HG03039 (cell line): Measurements from ENCODE around the gene GSTM2.

ENCODE experiments used
- ATAC-seq: cut with Tn5 transposase; IDR thresholded peaks from one replicate; pipeline ENCODE4 v1.9.1; 2021; ENCODE audit warnings: mild to moderate bottlenecking, moderate library complexity; ENCODE audit not compliant: unreplicated experiment

Gene GSTM2

DNA sequence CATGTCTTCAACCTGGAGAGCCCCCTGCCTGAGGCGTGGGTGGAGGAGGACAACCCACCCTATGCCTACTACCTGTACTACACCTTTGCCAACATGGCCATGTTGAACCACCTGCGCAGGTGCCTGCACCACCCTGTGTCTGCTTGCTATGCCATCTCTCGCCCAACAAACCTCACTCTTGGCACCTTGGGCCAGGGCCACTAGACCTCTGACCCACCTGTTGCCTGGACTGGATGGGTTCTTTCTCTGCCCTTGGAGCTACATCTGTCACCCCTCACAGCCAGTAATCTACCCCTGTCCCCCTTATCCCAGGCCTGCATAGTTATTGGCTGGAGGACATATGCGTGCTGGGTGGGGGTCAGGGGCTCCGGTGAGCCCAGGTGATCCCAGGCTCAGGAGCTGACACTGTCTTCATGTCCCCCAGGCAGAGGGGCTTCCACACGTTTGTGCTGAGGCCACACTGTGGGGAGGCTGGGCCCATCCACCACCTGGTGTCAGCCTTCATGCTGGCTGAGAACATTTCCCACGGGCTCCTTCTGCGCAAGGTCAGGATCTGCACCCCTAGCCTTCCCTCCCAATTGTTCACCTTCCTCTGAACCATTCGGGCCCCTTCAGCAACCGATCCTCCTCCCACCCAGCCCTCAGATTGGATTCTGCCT lies 38.4 kb upstream of the GSTM2 start:
- no peak for ATAC-seq

DNA sequence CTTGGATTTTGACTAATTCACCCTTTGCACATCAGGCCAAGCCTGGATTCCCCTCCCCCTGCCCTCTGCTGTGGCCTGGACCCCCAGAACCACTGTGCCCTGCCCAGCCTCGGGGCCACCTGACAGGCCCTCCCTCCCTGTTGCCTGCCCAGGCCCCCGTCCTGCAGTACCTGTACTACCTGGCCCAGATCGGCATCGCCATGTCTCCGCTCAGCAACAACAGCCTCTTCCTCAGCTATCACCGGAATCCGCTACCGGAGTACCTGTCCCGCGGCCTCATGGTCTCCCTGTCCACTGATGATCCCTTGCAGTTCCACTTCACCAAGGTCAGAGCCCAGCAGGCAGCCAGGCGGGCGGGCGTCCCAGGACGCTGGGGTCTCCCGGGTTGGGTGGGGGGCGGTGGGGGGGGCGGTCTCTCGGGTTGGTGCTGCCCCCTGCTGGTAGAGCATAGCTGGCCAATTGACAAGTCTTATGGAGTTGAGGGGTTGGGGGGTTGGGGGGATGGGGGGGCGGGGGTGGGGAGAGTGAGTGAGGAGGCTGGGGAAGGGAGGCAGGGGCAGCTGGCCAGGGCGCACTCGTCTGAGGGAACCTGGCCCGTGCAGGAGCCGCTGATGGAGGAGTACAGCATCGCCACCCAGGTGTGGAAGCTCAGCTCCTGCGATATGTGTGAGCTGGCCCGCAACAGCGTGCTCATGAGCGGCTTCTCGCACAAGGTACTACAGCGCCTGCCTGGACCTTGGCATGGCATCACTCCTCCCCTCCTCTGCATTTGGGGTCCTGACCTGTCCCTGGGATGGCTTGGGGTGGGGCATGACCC lies 37.6 kb upstream of the GSTM2 start:
- ATAC-seq: no peak

DNA sequence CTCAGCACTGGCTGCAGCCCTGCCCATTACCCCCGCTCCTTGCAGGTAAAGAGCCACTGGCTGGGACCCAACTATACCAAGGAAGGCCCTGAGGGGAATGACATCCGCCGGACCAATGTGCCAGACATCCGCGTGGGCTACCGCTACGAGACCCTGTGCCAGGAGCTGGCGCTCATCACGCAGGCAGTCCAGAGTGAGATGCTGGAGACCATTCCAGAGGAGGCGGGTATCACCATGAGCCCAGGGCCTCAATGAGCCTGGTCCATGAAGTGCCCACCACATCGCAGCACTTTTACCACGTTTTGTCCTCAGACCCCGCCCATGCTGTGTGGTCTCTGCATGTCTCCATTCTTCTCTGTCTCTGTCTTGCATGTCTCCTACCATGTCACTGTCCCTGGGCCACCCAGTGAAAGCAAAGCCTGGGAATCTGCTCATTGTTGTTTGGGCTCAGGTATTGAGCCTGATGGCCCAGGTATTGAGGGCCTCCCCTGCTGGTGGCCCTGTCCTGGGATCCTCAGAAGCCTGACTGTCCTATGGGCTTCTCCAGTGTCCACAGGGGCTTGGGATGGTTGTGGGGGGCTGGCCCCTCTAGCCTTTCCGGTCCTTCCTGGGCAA lies 36.9 kb upstream of the GSTM2 start:
- no peak for ATAC-seq

DNA sequence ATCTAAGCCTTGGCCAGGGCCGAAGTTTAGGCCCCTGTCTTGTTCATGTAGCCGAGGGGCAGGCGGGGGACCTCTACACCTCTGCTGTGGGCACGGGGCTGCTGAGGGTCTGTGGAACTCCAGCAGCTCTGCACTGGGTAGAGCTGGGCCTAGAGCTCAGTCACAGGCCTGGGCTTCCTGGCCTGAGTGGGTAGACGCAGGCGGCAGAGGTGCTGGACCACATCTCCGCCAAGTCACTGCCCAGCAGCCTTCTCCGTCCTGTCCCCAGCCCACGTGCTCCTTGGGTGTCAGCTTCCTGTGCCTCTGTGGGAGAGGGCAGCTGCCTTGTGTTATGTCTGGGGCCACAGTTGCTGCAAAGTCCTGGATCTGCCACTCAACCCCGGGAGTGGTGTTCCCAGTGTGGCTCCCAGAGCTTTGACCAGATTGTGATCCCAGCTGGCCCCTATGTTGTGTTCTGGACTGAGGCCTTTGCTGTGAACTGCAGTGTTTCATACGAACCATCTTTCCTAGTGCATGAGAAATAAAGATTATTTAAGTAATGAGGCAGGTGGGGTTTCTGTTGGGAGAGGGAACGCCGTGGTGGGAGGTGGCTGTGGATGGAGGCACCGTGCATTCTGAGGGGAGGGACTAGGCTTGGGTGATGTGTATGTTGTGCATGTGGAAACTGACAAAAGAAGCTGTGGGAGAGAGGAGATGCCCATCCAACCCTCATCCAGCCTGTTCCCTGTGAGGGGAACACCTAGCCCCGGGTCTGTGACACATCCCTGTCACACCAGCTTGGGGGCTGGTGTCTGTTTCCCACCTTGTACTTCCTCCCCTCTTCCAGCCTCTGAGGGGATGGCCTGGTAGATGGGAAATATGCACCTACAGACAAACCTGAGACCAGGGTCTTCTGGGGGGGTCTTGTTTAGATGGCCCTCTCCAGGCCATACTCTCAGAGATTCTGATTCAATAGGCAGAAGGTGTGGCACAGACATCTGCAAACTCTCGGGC lies 36.0 kb upstream of the GSTM2 start:
- no peak for ATAC-seq

DNA sequence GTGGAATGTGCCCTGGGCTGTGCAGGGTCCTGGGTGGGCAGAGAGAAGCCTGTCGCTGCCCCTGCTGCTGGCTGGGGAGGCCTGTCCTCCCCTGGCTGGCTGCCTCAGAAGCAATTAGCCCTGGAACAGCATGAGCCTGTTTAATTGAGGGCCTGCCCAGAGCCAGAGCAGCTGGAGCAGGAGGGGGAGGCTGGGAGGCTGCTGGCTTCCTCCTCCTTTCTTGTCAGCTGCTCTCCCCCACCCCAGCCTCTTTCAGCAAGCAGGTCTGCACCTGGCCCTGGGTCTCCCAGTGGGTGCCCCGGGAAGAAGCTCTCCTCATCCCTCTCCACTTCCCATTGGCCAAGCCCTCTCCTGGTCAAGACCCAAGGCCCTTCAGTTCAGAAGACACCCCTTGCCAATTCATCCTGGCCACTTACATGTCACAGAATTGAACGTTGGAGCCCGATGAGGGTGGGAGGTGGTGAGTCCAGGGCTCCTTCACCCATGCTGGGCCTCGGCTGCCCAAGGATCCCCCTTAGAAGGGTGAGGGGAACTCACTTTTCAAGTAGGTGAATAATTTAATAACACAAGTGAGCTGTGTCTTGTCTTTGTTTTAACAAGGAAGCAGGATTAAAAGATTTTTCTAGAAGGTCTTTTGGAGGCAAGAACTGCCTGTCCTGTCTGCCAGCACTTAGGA lies 35.0 kb upstream of the GSTM2 start:
- no peak for ATAC-seq

DNA sequence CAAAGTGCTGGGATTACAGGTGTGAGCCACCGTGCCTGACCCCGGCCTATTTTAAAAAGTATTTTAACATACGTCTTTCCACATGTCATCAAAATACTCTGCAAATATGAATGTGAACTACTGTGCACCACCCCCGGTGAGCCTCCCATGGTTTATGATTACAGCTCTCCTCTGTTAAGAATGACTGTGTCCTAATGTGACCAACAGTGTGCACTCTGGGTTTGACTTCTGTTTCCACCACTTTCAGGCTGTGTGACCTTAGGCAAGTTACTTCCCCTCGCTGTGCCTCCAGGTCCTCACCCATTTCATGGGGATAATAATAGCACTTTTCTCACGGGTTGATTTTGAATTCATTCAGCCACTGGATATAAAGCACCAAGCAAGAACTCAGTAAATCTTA lies 33.6 kb upstream of the GSTM2 start:
- no peak for ATAC-seq

DNA sequence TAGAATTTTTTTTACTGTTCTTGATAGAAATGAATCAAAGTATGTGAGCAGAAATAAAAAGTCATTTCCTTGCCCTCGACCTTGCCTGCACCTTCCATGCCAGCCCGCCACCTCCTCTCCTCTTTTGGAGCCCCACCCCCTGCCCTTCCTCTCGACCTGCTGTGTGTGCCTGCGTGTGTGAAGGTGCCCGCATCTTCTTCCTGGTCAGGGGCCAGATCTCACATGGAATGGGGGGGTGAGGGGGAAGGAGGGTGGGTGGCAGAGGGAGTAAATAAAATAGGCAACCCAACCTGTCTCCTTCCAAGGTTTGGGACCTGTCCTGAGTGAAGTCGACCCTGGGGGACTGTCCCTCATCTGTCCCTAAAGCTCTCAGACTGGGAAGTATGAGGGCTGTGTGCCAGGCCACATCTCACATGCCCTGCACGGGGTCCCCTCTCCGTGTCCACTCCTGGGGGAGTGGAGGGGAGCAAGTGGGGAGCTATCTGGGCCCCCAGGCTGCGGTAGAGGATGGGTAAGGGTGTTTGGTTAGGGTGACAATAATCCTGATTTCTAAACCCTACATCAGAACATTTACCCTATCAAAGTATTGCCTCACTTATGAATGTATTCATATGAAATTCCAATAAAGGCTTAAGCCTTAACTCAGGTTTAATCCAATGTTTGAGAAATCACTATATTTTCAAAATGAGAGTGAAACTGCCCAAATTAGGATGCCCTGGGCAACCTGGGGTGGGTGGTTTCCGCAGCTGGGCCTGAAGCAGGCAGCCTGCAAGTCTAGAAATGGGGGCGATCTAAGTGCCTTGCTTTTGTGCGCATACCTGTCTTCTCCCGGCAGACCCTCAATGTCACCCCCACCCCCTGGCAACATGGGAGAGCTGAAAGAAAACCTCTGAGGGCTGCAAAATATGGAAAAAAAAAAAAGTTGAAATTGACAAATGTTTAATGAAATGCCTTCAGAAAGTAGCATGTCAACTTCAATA lies 32.8 kb upstream of the GSTM2 start:
- ATAC-seq: no peak

DNA sequence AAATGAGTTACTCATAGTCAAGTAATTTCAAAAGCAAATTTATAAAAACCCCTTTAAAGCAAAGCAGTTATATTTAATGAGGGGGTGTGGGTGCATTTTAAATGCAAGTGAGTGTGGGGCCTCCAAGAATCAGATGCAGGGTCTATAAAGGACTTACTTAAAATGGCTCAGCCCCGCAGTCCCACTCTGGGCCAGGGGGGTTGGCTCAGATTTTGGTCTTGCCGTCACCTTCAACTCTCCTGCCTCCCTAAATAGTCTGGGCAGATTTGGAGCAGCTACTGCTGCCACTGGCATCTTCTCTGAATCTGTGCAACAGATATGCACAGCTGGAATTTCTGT lies 32.0 kb upstream of the GSTM2 start:
- no peak for ATAC-seq

DNA sequence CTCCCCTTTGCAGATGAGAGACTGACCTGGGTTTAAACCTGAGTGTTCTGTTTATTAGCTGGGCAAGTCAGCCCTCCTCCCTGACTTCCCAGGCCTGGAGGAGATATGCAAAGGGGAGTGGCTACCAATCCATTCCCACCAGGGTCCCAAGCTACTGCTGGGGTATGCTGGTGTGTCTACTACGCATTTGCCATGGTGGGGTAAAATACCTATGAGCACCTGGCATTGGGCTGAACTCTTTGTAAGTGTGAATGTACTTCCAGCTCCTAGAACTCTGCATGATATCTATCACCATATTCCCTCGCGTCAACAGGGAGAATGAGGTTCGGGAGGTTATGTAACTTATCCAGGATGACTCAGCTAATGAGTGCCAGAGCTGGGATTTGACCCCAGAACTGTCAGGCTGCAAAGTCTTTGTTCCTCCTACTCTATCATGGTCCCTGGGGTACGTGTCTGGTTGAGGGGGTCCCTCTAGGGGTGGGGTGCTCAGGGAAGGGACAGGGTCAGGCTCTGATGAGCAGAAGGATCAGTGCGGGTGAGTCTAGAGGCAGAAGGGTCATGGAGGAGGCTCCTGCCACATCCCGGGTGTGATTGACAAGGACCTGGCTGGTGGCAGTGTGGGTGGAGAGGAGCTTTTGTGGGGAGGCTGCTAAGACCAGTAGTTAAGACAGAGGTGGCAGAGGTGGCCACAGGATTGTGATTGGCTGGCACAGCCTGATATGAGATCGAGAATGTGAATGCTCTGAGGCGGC lies 31.5 kb upstream of the GSTM2 start:
- no peak for ATAC-seq

DNA sequence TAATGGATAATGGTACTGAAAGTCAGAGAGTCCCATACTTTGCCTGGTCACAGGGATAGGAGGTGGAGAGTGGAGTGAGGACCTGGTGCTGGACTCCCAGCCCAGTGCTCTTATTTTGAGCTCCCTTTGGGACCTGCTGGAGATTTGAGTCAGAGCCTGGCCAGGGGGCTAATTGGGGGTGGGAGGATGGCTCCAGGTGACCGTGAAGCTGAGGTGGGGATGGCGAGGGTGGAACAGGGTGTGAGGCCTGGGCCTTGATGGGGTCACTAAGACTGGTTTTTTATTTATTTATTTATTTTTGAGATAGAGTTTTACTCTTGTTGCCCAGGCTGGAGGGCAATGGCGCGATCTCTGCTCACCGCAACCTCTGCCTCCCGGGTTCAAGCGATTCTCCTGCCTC lies 30.4 kb upstream of the GSTM2 start:
- no peak for ATAC-seq

DNA sequence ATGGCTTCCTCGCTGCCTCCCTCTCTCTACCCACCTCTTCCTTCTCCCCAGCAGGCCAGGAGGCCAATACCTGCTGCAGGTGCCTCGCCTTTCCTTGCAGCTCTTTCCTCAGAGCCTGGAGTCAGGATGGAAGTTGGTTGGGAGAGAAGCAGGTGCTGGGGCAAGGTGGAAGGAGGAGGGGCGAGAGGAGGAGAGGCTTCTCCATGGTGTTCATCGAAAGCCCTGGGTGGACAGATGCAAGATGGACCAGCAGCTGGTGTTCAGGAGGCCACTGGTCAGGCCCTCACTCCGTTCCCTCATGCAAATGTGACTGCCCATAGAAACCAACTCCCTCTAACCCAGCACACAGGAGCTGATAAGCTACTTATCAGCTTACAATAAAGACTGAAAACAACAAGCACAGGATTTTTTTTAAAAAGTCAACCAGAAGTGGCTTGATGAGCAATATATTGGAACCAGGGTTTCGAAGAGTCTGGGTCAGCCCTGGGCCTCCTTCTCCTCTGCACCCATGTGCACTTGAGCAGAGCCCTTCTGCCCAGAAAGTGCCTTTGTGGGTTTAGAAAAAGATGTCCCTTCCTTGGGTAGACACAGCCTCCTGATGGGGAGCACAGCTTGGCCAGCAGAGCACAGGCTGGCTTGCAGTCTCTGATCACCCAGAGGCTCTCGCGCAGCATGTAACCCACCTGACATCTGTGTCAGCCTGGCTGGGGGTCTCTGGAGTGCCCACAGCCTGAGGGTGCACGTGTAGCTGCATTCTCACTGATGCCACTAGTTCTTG lies 28.6 kb upstream of the GSTM2 start:
- no peak for ATAC-seq

DNA sequence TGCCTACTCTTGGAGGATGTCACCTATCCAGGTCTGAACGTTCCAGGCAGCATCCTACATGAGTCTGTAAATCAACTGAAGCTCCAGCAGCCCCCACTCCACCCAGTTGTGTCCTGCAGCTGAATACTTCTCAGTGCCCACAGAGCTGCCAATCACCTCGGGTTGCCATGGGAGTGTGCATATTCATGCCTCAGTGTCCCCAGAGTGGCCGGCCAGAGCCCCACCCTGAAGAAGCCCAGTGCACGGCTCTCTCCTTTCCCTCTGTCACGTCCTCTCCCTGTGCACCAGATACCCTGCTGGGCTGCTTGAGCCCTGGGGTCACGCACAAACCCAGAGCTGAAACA lies 28.0 kb upstream of the GSTM2 start:
- ATAC-seq: no peak

DNA sequence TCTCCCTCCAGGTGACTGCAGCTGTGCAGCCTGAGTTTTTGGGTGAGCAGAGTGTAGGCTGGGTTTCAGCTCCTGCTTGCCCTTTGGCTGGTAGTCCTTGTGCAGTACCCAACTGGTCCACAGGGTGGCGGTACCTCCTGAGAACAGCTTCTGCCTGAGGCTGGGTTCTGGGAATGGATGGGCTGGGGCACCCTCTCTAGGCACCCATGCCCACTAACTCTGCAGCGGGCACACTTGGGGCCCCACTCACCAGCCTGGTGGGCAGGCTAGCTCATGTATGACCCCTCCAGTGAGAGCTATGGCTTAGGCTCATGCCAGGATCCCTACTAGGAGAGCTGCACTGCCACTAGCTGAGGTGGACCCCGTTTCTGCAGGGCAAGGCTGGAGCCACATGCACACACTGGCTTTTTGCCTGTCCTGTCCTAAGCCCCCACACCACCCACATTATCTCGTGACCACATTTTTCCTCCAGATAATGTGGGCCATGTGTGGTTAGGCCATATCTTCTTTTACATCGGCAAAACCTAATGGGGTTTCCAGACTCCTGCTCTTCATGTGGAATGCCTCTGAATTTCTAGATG lies 27.5 kb upstream of the GSTM2 start:
- no peak for ATAC-seq

DNA sequence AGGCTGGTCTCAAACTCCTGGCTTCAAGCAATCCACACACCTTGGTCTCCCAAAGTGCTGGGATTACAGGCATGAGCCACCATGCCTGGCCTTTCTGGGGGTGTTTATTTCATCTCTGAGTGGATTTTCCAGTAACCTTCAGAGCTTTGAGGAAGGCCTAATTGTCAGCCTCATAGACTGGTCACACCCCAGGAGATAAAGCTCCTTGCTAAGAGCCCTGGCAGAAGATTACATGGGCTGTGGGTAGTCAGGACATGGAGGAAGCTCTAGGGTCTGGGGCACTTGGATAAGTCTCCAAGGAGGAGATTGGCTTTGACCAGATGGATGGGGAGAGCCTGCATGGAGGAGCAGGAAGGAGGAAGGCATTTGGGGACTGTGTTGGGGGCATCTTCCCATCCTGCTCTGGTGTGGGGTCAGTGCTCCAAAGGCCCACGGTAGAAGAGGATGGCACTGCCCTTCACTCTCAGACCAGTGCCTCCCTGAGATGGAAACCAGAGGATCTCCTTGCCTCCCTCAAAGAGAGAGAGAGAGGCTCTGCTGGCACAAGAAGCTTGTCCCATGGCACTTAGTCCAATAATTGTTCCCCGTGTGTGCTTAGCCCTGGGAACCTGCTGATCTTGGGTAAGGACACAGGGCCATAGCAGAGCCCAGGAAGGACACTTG lies 26.6 kb upstream of the GSTM2 start:
- ATAC-seq: no peak

DNA sequence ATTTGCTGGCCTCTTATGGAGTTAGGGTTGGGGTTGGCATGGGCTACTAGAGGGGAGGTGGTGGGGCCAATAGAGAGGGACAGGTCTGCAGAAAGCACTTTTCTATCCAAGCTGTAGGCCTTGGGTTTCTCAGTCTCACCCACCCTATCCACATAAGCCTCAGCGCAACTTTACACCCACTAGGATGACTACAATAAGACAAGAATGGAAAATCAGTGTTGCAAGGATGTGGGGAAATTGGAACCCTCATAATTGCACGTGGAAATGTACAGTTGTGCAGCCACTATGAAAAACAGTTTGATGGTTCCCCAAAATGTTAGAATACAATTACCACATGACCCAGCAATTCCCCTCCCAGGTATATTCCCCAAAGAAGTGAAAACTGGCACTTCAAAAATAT lies 26.0 kb upstream of the GSTM2 start:
- no peak for ATAC-seq

DNA sequence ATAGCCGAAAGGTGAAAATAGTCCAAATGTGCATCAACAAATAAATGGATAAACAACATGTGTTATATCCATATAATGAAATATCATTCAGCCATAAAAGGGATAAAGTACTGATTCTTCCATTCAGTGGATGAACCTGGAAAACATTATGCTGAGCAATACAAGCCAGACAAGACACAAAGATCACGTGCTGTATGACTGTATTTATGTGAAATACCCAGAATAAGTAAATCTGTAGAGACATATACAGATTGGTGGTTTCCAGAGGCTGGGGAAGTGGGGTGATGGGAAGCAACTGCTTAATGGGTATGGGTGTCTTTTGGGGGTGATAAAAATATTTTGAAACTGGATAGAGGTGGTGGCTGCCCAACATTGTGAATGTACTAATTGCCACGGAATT lies 25.2 kb upstream of the GSTM2 start:
- no peak for ATAC-seq
